ENCODE data around the gene CTF1.
A peak's percentile ranks its signal among the peaks of the same experiment; 100 is the strongest.

The CTF1 gene

GRCh38 chr16:30947859-30948666 is 51.6 kb downstream of the CTF1 start:
- peaks cover 7% of the 10 kb centered on the region for H3K36me3 ChIP-seq (ENCODE audit: control insufficient read depth, insufficient read depth, low read length)
- H3K4me1 ChIP-seq (ENCODE audit: control insufficient read depth, insufficient read depth, low read length), result peaks cover 8% of the 10 kb centered on the region
- no peaks in the 10 kb centered on the region for H3K9me3 ChIP-seq (ENCODE audit: control insufficient read depth, insufficient read depth, low read length)
- H3K27ac ChIP-seq (ENCODE audit: low read length), result no peak overlapping the region
- H3K4me3 ChIP-seq (ENCODE audit: low read length), result peak overlapping the region; percentile 55; the same call in 1 of the 2 replicates
- peak; percentile 100 for DNase-seq (ENCODE audit: low read depth, low spot score)
- H3K27me3 ChIP-seq (ENCODE audit: control insufficient read depth, insufficient read depth, low read length), result no peaks in the 10 kb centered on the region
- no CpG with 5 or more reads among the region's 44 CpGs for WGBS (ENCODE audit: insufficient coverage, insufficient read length)

- peaks cover 12% of the 10 kb centered on the region for H3K4me1 ChIP-seq (ENCODE audit: control insufficient read depth, insufficient read depth, low read length)
- peaks cover 4% of the 10 kb centered on the region for H3K36me3 ChIP-seq (ENCODE audit: control insufficient read depth, insufficient read depth, low read length)
- H3K27me3 ChIP-seq (ENCODE audit: control insufficient read depth, insufficient read depth, low read length), result no peaks in the 10 kb centered on the region
- H3K4me3 ChIP-seq (ENCODE audit: low read length), result peak within 1 kb of the TSS; percentile 55
- DNase-seq (ENCODE audit: low read depth, low spot score), result no peak
- no peaks in the 10 kb centered on the region for H3K9me3 ChIP-seq (ENCODE audit: control insufficient read depth, insufficient read depth, low read length)
- WGBS (ENCODE audit: insufficient coverage, insufficient read length), result no CpG with 5 or more reads among the region's 70 CpGs
- H3K27ac ChIP-seq (ENCODE audit: low read length), result no peak within 1 kb of the TSS
These were observed 52.5 kb downstream of the CTF1 start, which contains the start of gene ORAI3 for GRCh38 chr16:30948667-30949649. ORAI3 (plus strand) TSS chr16:30949068; CDS start chr16:30949290, 222 bp downstream.

- H3K4me1 ChIP-seq (ENCODE audit: control insufficient read depth, insufficient read depth, low read length), result peaks cover 12% of the 10 kb centered on the region
- H3K27ac ChIP-seq (ENCODE audit: low read length), result no peak overlapping the region
- DNase-seq (ENCODE audit: low read depth, low spot score), result no peak
- WGBS (ENCODE audit: insufficient coverage, insufficient read length), result no CpG with 5 or more reads among the region's 21 CpGs
- no peaks in the 10 kb centered on the region for H3K9me3 ChIP-seq (ENCODE audit: control insufficient read depth, insufficient read depth, low read length)
- no peaks in the 10 kb centered on the region for H3K27me3 ChIP-seq (ENCODE audit: control insufficient read depth, insufficient read depth, low read length)
- H3K4me3 ChIP-seq (ENCODE audit: low read length), result peak overlapping the region; percentile 55; the same call in 1 of the 2 replicates
- H3K36me3 ChIP-seq (ENCODE audit: control insufficient read depth, insufficient read depth, low read length), result peaks cover 4% of the 10 kb centered on the region; the same call in 1 of the 2 replicates
These were observed 53.5 kb downstream of the CTF1 start for GRCh38 chr16:30949650-30950515.

GRCh38 chr16:30950516-30951065 is 54.2 kb downstream of the CTF1 start:
- no peak overlapping the region for H3K27ac ChIP-seq (ENCODE audit: low read length)
- no peaks in the 10 kb centered on the region for H3K9me3 ChIP-seq (ENCODE audit: control insufficient read depth, insufficient read depth, low read length)
- no peak for DNase-seq (ENCODE audit: low read depth, low spot score)
- no CpG with 5 or more reads among the region's 8 CpGs for WGBS (ENCODE audit: insufficient coverage, insufficient read length)
- no peaks in the 10 kb centered on the region for H3K27me3 ChIP-seq (ENCODE audit: control insufficient read depth, insufficient read depth, low read length)
- peaks cover 4% of the 10 kb centered on the region; the same call in 1 of the 2 replicates for H3K36me3 ChIP-seq (ENCODE audit: control insufficient read depth, insufficient read depth, low read length)
- no peak overlapping the region for H3K4me3 ChIP-seq (ENCODE audit: low read length)
- H3K4me1 ChIP-seq (ENCODE audit: control insufficient read depth, insufficient read depth, low read length), result peaks cover 12% of the 10 kb centered on the region

- Histone ChIP-seq H3K36me3 (ENCODE audit: control insufficient read depth, insufficient read depth, low read length) (peaks cover 4% of the 10 kb centered on the region; the same call in 1 of the 2 replicates), H3K27me3 (ENCODE audit: control insufficient read depth, insufficient read depth, low read length) (no peaks in the 10 kb centered on the region), H3K9me3 (ENCODE audit: control insufficient read depth, insufficient read depth, low read length) (no peaks in the 10 kb centered on the region), H3K4me1 (ENCODE audit: control insufficient read depth, insufficient read depth, low read length) (peaks cover 12% of the 10 kb centered on the region), H3K4me3 (ENCODE audit: low read length) (no peak overlapping the region), H3K27ac (ENCODE audit: low read length) (no peak overlapping the region)
- DNase-seq (ENCODE audit: low read depth, low spot score), result no peak
- no CpG with 5 or more reads among the region's 1 CpG for WGBS (ENCODE audit: insufficient coverage, insufficient read length)
These were observed 54.8 kb downstream of the CTF1 start for GRCh38 chr16:30951193-30951592.

- H3K27me3 ChIP-seq (ENCODE audit: control insufficient read depth, insufficient read depth, low read length), result no peaks in the 10 kb centered on the region
- no peak overlapping the region for H3K27ac ChIP-seq (ENCODE audit: low read length)
- no peaks in the 10 kb centered on the region for H3K9me3 ChIP-seq (ENCODE audit: control insufficient read depth, insufficient read depth, low read length)
- H3K4me1 ChIP-seq (ENCODE audit: control insufficient read depth, insufficient read depth, low read length), result peaks cover 10% of the 10 kb centered on the region
- no peak for DNase-seq (ENCODE audit: low read depth, low spot score)
- no peak overlapping the region for H3K4me3 ChIP-seq (ENCODE audit: low read length)
- no CpG with 5 or more reads among the region's 3 CpGs for WGBS (ENCODE audit: insufficient coverage, insufficient read length)
- H3K36me3 ChIP-seq (ENCODE audit: control insufficient read depth, insufficient read depth, low read length), result peaks cover 2% of the 10 kb centered on the region; the same call in 1 of the 2 replicates
These were observed 55.3 kb downstream of the CTF1 start for GRCh38 chr16:30951750-30952149.

- H3K27ac ChIP-seq (ENCODE audit: low read length), result no peak overlapping the region
- H3K4me1 ChIP-seq (ENCODE audit: control insufficient read depth, insufficient read depth, low read length), result peaks cover 7% of the 10 kb centered on the region
- no peak for DNase-seq (ENCODE audit: low read depth, low spot score)
- no peaks in the 10 kb centered on the region for H3K9me3 ChIP-seq (ENCODE audit: control insufficient read depth, insufficient read depth, low read length)
- no peak overlapping the region for H3K4me3 ChIP-seq (ENCODE audit: low read length)
- no peaks in the 10 kb centered on the region for H3K36me3 ChIP-seq (ENCODE audit: control insufficient read depth, insufficient read depth, low read length)
- no peaks in the 10 kb centered on the region for H3K27me3 ChIP-seq (ENCODE audit: control insufficient read depth, insufficient read depth, low read length)
- no CpG with 5 or more reads among the region's 9 CpGs for WGBS (ENCODE audit: insufficient coverage, insufficient read length)
These were observed 56.7 kb downstream of the CTF1 start for GRCh38 chr16:30953111-30953510.

All from iPS DF 6.9 (cell line).